ENCODE measurements around the gene OR6B2.

- TF ChIP-seq POLR2A (IDR thresholded peaks at IDR 0.05) (no peak), POLR2AphosphoS5 (IDR thresholded peaks at IDR 0.05) (no peak)
Observed at GRCh38 chr2:240014327-240014726, 15.9 kb downstream of the OR6B2 start.

Measured in spleen (tissue), 3 donors.